WTC11 (cell line): ENCODE data around the gene FGF3. TPM values are rescaled to one million over a fixed set of nuclear protein-coding genes. Genes with fewer than 3 reads are reported as not detected.

Experiments used
- ATAC-seq: fragments of 200-7000 bp; cut with Tn5 transposase; 2 replicates; pipeline ENCODE4 v1.10.0; 2021; ENCODE audit warnings: mild to moderate bottlenecking, moderate library complexity
- CTCF ChIA-PET: fragments of 300-600 bp; sonication (Branson Sonifier 250); formaldehyde crosslinking; loops from one replicate; lab custom pipeline; 2021; ENCODE audit warnings: antibody characterized with exemption; lab: Charles Lee
- POLR2A ChIA-PET: fragments of 350-600 bp; sonication (Branson Sonifier 250); formaldehyde crosslinking; loops from one replicate; lab custom pipeline; 2021; ENCODE audit warnings: antibody characterized with exemption; lab: Charles Lee
- DNase-seq: peaks from one replicate; pipeline ENCODE4 v3.0.0; 2021; ENCODE audit warnings: low spot score
- H3K27ac Mint-ChIP-seq: 2 replicates; pipeline ENCODE4 v1.8.0; 2021; ENCODE audit warnings: mixed read lengths
- H3K27me3 Mint-ChIP-seq: 2 replicates; pipeline ENCODE4 v1.8.0; 2021; ENCODE audit warnings: low read depth, mild to moderate bottlenecking, moderate library complexity, mixed read lengths
- H3K36me3 Mint-ChIP-seq: 2 replicates; pipeline ENCODE4 v1.8.0; 2021; ENCODE audit warnings: mixed read lengths
- H3K4me1 Mint-ChIP-seq: 2 replicates; pipeline ENCODE4 v1.8.0; 2022; ENCODE audit warnings: mixed read lengths
- H3K4me3 Mint-ChIP-seq: 2 replicates; pipeline ENCODE4 v1.8.0; 2021; ENCODE audit warnings: mild to moderate bottlenecking, moderate library complexity, mixed read lengths
- H3K9me3 Mint-ChIP-seq: 2 replicates; pipeline ENCODE4 v1.8.0; 2021; ENCODE audit warnings: mixed read lengths
- HMGA2 ChIP-seq: fragments of 250-450 bp; sonication (Bioruptor Pico); IDR thresholded peaks from 2 replicates; pipeline ENCODE4 v1.4.0; 2021; ENCODE audit warnings: mild to moderate bottlenecking, moderate library complexity
- KAT7 ChIP-seq: sonication (generic); formaldehyde crosslinking; IDR thresholded peaks from 2 replicates; pipeline ENCODE4 v1.8.1; 2023; ENCODE audit warnings: missing genetic modification reagents, mild to moderate bottlenecking, borderline replicate concordance
- total RNA-seq: library from RNA; stranded (reverse); gene quantifications from 3 replicates; pipeline ENCODE4 v1.2.3, GENCODE V29; 2021
- TF ChIP-seq, protein P1 (sequence below): sonication (generic); formaldehyde crosslinking; IDR thresholded peaks from 2 replicates; pipeline ENCODE4 v1.8.1; 2022; ENCODE audit warnings: missing genetic modification reagents, borderline replicate concordance
- TF ChIP-seq, protein P2 (sequence below): fragments of 250-450 bp; sonication (Bioruptor Pico); IDR thresholded peaks from 2 replicates; pipeline ENCODE4 v1.9.0; 2021; ENCODE audit warnings: mild to moderate bottlenecking
- TF ChIP-seq, protein P3 (sequence below): sonication (generic); formaldehyde crosslinking; IDR thresholded peaks from 2 replicates; pipeline ENCODE4 v1.8.1; 2023; ENCODE audit warnings: mild to moderate bottlenecking, missing genetic modification reagents, borderline replicate concordance
- TF ChIP-seq, protein P4 (sequence below): fragments of 250-450 bp; sonication (Bioruptor Pico); IDR thresholded peaks from 2 replicates; pipeline ENCODE4 v1.8.0; 2021; ENCODE audit warnings: mild to moderate bottlenecking
- TF ChIP-seq, protein P5 (sequence below): fragments of 250-450 bp; sonication (Bioruptor Pico); IDR thresholded peaks from 2 replicates; pipeline ENCODE4 v1.9.0; 2021; ENCODE audit warnings: mild to moderate bottlenecking, borderline replicate concordance

Gene FGF3
- total RNA-seq, 1 experiment from 2014 or later, result not detected

DNA sequence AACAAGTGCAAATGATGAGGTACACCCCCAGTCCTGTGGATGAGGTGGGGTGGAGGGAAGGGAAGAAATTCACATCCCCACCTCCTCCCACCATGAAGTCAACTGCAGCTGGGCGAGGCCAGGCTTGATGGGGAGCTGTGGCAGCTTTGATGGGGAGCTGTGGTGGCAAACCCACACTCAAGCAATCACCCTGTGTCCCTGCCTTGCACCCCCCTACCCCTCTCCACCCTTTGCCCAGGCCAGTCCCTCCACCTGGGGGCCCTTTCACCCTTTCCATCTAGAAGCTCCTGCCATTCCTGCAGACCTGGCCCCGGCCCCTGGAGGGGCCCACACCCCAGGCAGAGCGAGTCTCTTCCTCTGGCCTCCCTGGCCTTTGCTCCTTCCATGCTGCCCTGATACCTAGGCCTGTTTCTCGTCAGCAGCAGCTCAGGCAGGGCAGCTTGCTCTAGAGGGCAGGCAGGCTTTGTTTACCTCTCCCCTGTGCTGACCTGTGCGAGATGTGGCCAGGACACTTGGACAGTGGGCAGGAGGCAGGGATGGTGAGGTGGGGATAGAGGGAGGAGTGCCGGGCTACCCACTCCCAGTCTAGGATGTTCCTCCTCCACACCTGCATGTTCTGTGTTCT, 4.5 kb upstream of the FGF3 start:
- no peak overlapping the region for H3K27ac Mint-ChIP-seq
- DNase-seq (no peak), ATAC-seq (no peak)
- H3K27me3 Mint-ChIP-seq, result peaks cover 50% of the 10 kb centered on the region
- H3K9me3 Mint-ChIP-seq, result no peaks in the 10 kb centered on the region
- ChIA-PET POLR2A (no interaction called here), CTCF (interaction anchor here (1.0 to 1.9 kb wide), 3 partner anchors 65 to 120 kb away, joined by 3 to 4 read pairs (median 4); partner anchors contain the start of gene FGF19)
- H3K36me3 Mint-ChIP-seq, result no peaks in the 10 kb centered on the region
- TF ChIP-seq, protein P1, sequence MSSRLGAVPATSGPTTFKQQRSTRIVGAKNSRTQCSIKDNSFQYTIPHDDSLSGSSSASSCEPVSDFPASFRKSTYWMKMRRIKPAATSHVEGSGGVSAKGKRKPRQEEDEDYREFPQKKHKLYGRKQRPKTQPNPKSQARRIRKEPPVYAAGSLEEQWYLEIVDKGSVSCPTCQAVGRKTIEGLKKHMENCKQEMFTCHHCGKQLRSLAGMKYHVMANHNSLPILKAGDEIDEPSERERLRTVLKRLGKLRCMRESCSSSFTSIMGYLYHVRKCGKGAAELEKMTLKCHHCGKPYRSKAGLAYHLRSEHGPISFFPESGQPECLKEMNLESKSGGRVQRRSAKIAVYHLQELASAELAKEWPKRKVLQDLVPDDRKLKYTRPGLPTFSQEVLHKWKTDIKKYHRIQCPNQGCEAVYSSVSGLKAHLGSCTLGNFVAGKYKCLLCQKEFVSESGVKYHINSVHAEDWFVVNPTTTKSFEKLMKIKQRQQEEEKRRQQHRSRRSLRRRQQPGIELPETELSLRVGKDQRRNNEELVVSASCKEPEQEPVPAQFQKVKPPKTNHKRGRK (CRISPR knock-in tag), result no peak
- H3K4me3 Mint-ChIP-seq, result no peak overlapping the region
- H3K4me1 Mint-ChIP-seq, result peaks cover 7% of the 10 kb centered on the region

DNA sequence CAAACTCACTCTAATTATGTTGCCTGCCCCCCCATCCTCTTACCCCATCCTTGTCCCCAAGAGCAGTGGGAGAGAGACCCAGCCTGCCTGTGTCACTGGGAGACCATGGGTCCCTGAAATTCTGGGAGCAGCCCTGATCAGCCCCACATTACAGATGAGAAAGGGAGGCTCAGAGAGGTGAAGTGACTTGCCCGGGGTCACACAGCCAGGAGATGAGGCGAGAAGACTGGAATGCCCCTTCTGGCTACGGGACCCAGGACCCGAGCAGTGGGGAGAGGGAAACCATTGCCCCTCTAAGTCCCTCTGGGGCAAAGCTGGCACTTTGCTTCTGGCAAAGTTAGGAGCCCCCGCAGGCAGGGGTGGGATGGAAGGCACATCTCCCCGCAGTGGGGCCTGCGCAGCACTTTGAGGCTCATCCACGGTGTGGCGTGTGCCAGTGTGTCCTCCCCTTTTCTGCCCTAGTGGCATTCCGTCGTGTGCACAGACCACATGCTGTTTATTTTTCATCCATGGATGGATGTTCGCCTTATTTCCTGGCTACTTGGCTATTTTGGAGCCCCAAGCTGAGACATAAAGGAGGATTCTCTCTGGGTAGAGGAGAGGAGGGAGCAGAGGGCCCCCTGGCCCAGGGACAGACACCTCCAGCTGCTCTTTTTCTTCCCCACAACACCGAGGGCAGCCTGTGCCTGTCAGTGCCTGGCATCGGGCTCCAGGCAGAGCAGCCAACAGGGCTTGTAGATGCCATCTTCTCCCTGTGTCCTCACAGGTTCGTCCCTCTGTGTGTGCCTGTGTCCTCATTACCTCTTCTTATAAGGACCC, 3.7 kb upstream of the FGF3 start:
- no peak overlapping the region for H3K27ac Mint-ChIP-seq
- CTCF ChIA-PET, result interaction anchor here (1.0 to 1.2 kb wide), 2 partner anchors 92 to 119 kb away, joined by 3 to 4 read pairs; partner anchors contain the start of gene FGF19

More for the DNA sequence above, 3.7 kb upstream of the FGF3 start:
- DNase-seq, result no peak
- Mint-ChIP-seq H3K27me3 (peaks cover 59% of the 10 kb centered on the region), H3K4me3 (no peak overlapping the region), H3K9me3 (no peaks in the 10 kb centered on the region), H3K36me3 (no peaks in the 10 kb centered on the region), H3K4me1 (peaks cover 4% of the 10 kb centered on the region; the same call in 1 of the 2 replicates)
- TF ChIP-seq, protein P2, sequence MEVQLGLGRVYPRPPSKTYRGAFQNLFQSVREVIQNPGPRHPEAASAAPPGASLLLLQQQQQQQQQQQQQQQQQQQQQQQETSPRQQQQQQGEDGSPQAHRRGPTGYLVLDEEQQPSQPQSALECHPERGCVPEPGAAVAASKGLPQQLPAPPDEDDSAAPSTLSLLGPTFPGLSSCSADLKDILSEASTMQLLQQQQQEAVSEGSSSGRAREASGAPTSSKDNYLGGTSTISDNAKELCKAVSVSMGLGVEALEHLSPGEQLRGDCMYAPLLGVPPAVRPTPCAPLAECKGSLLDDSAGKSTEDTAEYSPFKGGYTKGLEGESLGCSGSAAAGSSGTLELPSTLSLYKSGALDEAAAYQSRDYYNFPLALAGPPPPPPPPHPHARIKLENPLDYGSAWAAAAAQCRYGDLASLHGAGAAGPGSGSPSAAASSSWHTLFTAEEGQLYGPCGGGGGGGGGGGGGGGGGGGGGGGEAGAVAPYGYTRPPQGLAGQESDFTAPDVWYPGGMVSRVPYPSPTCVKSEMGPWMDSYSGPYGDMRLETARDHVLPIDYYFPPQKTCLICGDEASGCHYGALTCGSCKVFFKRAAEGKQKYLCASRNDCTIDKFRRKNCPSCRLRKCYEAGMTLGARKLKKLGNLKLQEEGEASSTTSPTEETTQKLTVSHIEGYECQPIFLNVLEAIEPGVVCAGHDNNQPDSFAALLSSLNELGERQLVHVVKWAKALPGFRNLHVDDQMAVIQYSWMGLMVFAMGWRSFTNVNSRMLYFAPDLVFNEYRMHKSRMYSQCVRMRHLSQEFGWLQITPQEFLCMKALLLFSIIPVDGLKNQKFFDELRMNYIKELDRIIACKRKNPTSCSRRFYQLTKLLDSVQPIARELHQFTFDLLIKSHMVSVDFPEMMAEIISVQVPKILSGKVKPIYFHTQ (CRISPR knock-in tag), result no peak
- TF ChIP-seq, protein P3, sequence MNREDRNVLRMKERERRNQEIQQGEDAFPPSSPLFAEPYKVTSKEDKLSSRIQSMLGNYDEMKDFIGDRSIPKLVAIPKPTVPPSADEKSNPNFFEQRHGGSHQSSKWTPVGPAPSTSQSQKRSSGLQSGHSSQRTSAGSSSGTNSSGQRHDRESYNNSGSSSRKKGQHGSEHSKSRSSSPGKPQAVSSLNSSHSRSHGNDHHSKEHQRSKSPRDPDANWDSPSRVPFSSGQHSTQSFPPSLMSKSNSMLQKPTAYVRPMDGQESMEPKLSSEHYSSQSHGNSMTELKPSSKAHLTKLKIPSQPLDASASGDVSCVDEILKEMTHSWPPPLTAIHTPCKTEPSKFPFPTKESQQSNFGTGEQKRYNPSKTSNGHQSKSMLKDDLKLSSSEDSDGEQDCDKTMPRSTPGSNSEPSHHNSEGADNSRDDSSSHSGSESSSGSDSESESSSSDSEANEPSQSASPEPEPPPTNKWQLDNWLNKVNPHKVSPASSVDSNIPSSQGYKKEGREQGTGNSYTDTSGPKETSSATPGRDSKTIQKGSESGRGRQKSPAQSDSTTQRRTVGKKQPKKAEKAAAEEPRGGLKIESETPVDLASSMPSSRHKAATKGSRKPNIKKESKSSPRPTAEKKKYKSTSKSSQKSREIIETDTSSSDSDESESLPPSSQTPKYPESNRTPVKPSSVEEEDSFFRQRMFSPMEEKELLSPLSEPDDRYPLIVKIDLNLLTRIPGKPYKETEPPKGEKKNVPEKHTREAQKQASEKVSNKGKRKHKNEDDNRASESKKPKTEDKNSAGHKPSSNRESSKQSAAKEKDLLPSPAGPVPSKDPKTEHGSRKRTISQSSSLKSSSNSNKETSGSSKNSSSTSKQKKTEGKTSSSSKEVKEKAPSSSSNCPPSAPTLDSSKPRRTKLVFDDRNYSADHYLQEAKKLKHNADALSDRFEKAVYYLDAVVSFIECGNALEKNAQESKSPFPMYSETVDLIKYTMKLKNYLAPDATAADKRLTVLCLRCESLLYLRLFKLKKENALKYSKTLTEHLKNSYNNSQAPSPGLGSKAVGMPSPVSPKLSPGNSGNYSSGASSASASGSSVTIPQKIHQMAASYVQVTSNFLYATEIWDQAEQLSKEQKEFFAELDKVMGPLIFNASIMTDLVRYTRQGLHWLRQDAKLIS (CRISPR knock-in tag), result no peak
- TF ChIP-seq, protein P4, sequence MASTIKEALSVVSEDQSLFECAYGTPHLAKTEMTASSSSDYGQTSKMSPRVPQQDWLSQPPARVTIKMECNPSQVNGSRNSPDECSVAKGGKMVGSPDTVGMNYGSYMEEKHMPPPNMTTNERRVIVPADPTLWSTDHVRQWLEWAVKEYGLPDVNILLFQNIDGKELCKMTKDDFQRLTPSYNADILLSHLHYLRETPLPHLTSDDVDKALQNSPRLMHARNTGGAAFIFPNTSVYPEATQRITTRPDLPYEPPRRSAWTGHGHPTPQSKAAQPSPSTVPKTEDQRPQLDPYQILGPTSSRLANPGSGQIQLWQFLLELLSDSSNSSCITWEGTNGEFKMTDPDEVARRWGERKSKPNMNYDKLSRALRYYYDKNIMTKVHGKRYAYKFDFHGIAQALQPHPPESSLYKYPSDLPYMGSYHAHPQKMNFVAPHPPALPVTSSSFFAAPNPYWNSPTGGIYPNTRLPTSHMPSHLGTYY (CRISPR knock-in tag), result no peak
- TF ChIP-seq, protein P5, sequence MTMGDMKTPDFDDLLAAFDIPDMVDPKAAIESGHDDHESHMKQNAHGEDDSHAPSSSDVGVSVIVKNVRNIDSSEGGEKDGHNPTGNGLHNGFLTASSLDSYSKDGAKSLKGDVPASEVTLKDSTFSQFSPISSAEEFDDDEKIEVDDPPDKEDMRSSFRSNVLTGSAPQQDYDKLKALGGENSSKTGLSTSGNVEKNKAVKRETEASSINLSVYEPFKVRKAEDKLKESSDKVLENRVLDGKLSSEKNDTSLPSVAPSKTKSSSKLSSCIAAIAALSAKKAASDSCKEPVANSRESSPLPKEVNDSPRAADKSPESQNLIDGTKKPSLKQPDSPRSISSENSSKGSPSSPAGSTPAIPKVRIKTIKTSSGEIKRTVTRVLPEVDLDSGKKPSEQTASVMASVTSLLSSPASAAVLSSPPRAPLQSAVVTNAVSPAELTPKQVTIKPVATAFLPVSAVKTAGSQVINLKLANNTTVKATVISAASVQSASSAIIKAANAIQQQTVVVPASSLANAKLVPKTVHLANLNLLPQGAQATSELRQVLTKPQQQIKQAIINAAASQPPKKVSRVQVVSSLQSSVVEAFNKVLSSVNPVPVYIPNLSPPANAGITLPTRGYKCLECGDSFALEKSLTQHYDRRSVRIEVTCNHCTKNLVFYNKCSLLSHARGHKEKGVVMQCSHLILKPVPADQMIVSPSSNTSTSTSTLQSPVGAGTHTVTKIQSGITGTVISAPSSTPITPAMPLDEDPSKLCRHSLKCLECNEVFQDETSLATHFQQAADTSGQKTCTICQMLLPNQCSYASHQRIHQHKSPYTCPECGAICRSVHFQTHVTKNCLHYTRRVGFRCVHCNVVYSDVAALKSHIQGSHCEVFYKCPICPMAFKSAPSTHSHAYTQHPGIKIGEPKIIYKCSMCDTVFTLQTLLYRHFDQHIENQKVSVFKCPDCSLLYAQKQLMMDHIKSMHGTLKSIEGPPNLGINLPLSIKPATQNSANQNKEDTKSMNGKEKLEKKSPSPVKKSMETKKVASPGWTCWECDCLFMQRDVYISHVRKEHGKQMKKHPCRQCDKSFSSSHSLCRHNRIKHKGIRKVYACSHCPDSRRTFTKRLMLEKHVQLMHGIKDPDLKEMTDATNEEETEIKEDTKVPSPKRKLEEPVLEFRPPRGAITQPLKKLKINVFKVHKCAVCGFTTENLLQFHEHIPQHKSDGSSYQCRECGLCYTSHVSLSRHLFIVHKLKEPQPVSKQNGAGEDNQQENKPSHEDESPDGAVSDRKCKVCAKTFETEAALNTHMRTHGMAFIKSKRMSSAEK (CRISPR knock-in tag), result no peak
- TF ChIP-seq KAT7 (CRISPR knock-in tag), result no peak
- no peak for TF ChIP-seq HMGA2 (CRISPR knock-in tag)
- ATAC-seq, result no peak
- POLR2A ChIA-PET, result no interaction called here
